Measurements from ENCODE around the gene CHST6. TPM values are rescaled to one million over a fixed set of nuclear protein-coding genes. Genes with fewer than 3 reads are reported as not detected.
A peak's percentile ranks its signal among the peaks of the same experiment; 100 is the strongest.

Gene CHST6
- total and polyA plus RNA-seq, 9 of the 15 experiments (the other 6 are each of a cell fraction or from before 2014, with no cell fraction given): 0.01 to 0.05 (median 0.02) TPM; not detected in 6

DNA sequence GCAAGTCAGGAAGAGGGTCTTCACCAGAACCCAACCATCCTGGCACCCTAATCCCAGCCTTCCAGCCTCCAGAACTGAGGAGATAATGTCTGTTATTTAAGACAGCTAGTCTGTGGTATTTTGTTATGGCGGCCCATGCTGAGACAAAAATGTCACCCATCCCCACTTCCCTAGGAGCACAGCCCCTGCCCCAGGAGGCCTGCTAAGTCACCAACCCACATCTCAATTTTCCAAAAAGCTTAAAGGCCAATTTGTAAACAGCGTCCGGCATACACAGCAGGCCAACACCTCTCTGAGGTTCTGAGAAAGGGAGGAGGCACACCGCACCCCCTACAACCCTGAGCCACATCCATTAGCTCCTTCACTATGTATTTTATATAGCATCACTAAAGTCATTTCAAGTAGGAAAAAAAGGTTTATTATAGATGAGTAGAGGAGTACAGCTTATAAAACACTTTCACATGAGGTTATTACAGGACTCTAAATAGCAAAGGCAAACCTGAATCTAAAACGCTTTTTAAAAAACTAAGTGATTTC lies 37.7 kb downstream of the CHST6 start:
- no peak for ATAC-seq
- no peaks in the 10 kb centered on the region for H3K9me1 ChIP-seq (ENCODE audit: control insufficient read depth, insufficient read depth, low read length)
- WGBS (ENCODE audit: insufficient coverage, low coverage, missing lambda C conversion rate): 81% methylated on average over 5 of the region's 5 CpGs
- peaks cover 11% of the 10 kb centered on the region for H4K20me1 ChIP-seq (replicated peaks; ENCODE audit: control insufficient read depth, insufficient read depth, low read length)
- ChIA-PET POLR2A (interaction anchor here (0.9 to 1.4 kb wide), 6 partner anchors 9 to 60 kb away, joined by 3 to 4 read pairs (median 4); no protein-coding TSS in a partner anchor), CTCF (ENCODE audit: low intra/inter-chr PET ratio) (no interaction called here)
- no peak for FAIRE-seq
- no peak overlapping the region for H2AFZ ChIP-seq (ENCODE audit: low read depth, low read length)
- no peak overlapping the region for H3K9ac ChIP-seq (ENCODE audit: insufficient read depth in 1 of 2, low read depth in 2 of 2, low read length in 2 of 2)
- H3K4me2 ChIP-seq (ENCODE audit: insufficient read depth, low read length): no peak overlapping the region
- intact Hi-C loops (cut with micrococcal nuclease): no loop called here
- H3K36me3 ChIP-seq (ENCODE audit: control insufficient read depth, insufficient read depth, low read length): peaks cover 11% of the 10 kb centered on the region; the same call in 2 of the 3 replicates
- H3K4me1 ChIP-seq (replicated peaks in 1 of 2; ENCODE audit: control insufficient read depth in 2 of 2, insufficient read depth in 2 of 2, low read length in 2 of 2): peaks cover 7 to 14% of the 10 kb centered on the region in 2 experiments; a peak in 4 of 5 replicates
- no peak overlapping the region for H3K4me3 ChIP-seq
- in situ Hi-C loops (cut with MboI): no loop called here
- no peak for DNase-seq (ENCODE audit: extremely low read depth in 1 of 4, low spot score in 3 of 4)
- no peaks in the 10 kb centered on the region for H3K9me3 ChIP-seq (replicated peaks; ENCODE audit: control insufficient read depth, insufficient read depth, low read depth, low read length)
- no peak overlapping the region for H3K27ac ChIP-seq (ENCODE audit: extremely low read depth, low read depth, low read length)
- no TSS peak for BruUV-seq (replicated peaks)
- TF ChIP-seq NFE2 (IDR thresholded peaks at IDR 0.05; ENCODE audit: low read depth) (no peak), FOXJ2 (tag; IDR thresholded peaks at IDR 0.05) (no peak)
- H3K79me2 ChIP-seq (ENCODE audit: control insufficient read depth, insufficient read depth, low read length): peaks cover 73% of the 10 kb centered on the region
- H3K27me3 ChIP-seq (ENCODE audit: control insufficient read depth in 2 of 2, insufficient read depth in 2 of 2, low read length in 2 of 2): no peaks in the 10 kb centered on the region

GRCh38 chr16:75456971-75457370 lies 38.3 kb downstream of the CHST6 start:
- intact Hi-C loops (cut with micrococcal nuclease): no loop called here
- peaks cover 11% of the 10 kb centered on the region; the same call in 2 of the 3 replicates for H3K36me3 ChIP-seq (ENCODE audit: control insufficient read depth, insufficient read depth, low read length)
- peaks cover 70% of the 10 kb centered on the region for H3K79me2 ChIP-seq (ENCODE audit: control insufficient read depth, insufficient read depth, low read length)
- POLR2A ChIA-PET: interaction anchor here (0.9 to 1.4 kb wide), 5 partner anchors 11 to 60 kb away, joined by 3 to 4 read pairs (median 4); no protein-coding TSS in a partner anchor
- no peak overlapping the region for H3K9ac ChIP-seq (ENCODE audit: insufficient read depth in 1 of 2, low read depth in 2 of 2, low read length in 2 of 2)
- H2AFZ ChIP-seq (ENCODE audit: low read depth, low read length): no peak overlapping the region
- no peak overlapping the region for H3K4me3 ChIP-seq
- no peak overlapping the region for H3K4me2 ChIP-seq (ENCODE audit: insufficient read depth, low read length)
- TF ChIP-seq HMG20A (CRISPR knock-in tag; conservative IDR thresholded peaks at IDR 0.05) (no peak), USF1 (CRISPR knock-in tag; IDR thresholded peaks at IDR 0.05) (no peak), ZKSCAN1 (IDR thresholded peaks at IDR 0.05; ENCODE audit: low read depth, low read length) (no peak), STAT5A (IDR thresholded peaks at IDR 0.05; ENCODE audit: borderline replicate concordance, low read length) (no peak), ZNF778 (CRISPR knock-in tag; IDR thresholded peaks at IDR 0.05) (no peak), HEY1 (CRISPR knock-in tag; IDR thresholded peaks at IDR 0.05; ENCODE audit: borderline replicate concordance) (no peak), ZNF174 (CRISPR knock-in tag; IDR thresholded peaks at IDR 0.05) (no peak), PURB (CRISPR knock-in tag; IDR thresholded peaks at IDR 0.05; ENCODE audit: low read depth) (no peak)
- peak; percentile 38; the same call in 1 of the 3 replicates for ATAC-seq
- no peaks in the 10 kb centered on the region for H3K9me3 ChIP-seq (replicated peaks; ENCODE audit: control insufficient read depth, insufficient read depth, low read depth, low read length)
- H3K4me1 ChIP-seq (replicated peaks in 1 of 2; ENCODE audit: control insufficient read depth in 2 of 2, insufficient read depth in 2 of 2, low read length in 2 of 2): peaks cover 10 to 16% of the 10 kb centered on the region in 2 experiments; a peak in 4 of 5 replicates
- in situ Hi-C loops (cut with MboI): no loop called here
- WGBS (ENCODE audit: insufficient coverage, low coverage, missing lambda C conversion rate): 0% methylated on average over 1 of the region's 1 CpG
- H3K9me1 ChIP-seq (ENCODE audit: control insufficient read depth, insufficient read depth, low read length): no peaks in the 10 kb centered on the region
- no peak overlapping the region for H3K27ac ChIP-seq (ENCODE audit: extremely low read depth, low read depth, low read length)
- CTCF ChIA-PET (ENCODE audit: low intra/inter-chr PET ratio): no interaction called here
- FAIRE-seq: no peak
- H4K20me1 ChIP-seq (replicated peaks; ENCODE audit: control insufficient read depth, insufficient read depth, low read length): peaks cover 13% of the 10 kb centered on the region
- no peaks in the 10 kb centered on the region for H3K27me3 ChIP-seq (ENCODE audit: control insufficient read depth in 2 of 2, insufficient read depth in 2 of 2, low read length in 2 of 2)
- no peak for DNase-seq (ENCODE audit: extremely low read depth in 1 of 4, low spot score in 3 of 4)
- BruUV-seq (replicated peaks): no TSS peak

Data from K562 (cell line).